ENCODE measurements around the gene CA14. TPM values are rescaled to one million over a fixed set of nuclear protein-coding genes. Genes with fewer than 3 reads are reported as not detected.
"Not testable (repeated sequence)": the region's sequence is repeated elsewhere in the genome, so short reads cannot be mapped to it uniquely, and the experiment has no call there.

Gene CA14
- total RNA-seq, 1 donor from 2014 or later, result not detected

- H3K27ac ChIP-seq, result peak overlapping the region; percentile 31
- H3K9me3 ChIP-seq, result no peaks in the 10 kb centered on the region
- H3K4me3 ChIP-seq, result peak overlapping the region; percentile 36 to 37
- TF ChIP-seq CTCF (IDR thresholded peaks at IDR 0.05) (peak in 1 of 3 experiments; percentile 10), POLR2A (IDR thresholded peaks at IDR 0.05) (peak in 1 of 2 donors; percentile 25), POLR2AphosphoS5 (IDR thresholded peaks at IDR 0.05; ENCODE audit: insufficient read depth in 1 of 2, low read depth in 1 of 2) (peak; percentile 80 to 90)
- no peaks in the 10 kb centered on the region for H3K36me3 ChIP-seq
- no peaks in the 10 kb centered on the region for H3K27me3 ChIP-seq
- no peaks in the 10 kb centered on the region for H3K4me1 ChIP-seq
- intact Hi-C loops (cut with DNase I), result no loop called here
- DNase-seq (ENCODE audit: extremely low spot score in 2 of 2), result peak in 1 of 2 donors; percentile 96
Measured at GRCh38 chr1:150213170-150214098, 44.1 kb upstream of the CA14 start.

- H3K4me1 ChIP-seq; DNase-seq (ENCODE audit: extremely low spot score in 2 of 2); H3K9me3 ChIP-seq; H3K36me3 ChIP-seq; H3K27me3 ChIP-seq; intact Hi-C loops (cut with DNase I): not testable (repeated sequence)
- H3K4me3 ChIP-seq, result peak overlapping the region; percentile 36 to 37
- peak overlapping the region; percentile 31 for H3K27ac ChIP-seq
Measured at GRCh38 chr1:150214099-150214756, 43.3 kb upstream of the CA14 start.

GRCh38 chr1:150215855-150216254 lies 41.7 kb upstream of the CA14 start:
- H3K9me3 ChIP-seq; intact Hi-C loops (cut with DNase I); H3K27ac ChIP-seq; DNase-seq (ENCODE audit: extremely low spot score in 2 of 2); H3K27me3 ChIP-seq; H3K4me3 ChIP-seq; H3K4me1 ChIP-seq: not testable (repeated sequence)
- peaks cover 0 to 12% of the 10 kb centered on the region in 2 donors for H3K36me3 ChIP-seq

GRCh38 chr1:150221552-150221951 lies 36.0 kb upstream of the CA14 start:
- Histone ChIP-seq H3K4me3 (no peak overlapping the region), H3K36me3 (peaks cover 0 to 42% of the 10 kb centered on the region in 2 donors), H3K27ac (no peak overlapping the region), H3K27me3 (no peaks in the 10 kb centered on the region), H3K9me3 (no peaks in the 10 kb centered on the region), H3K4me1 (no peaks in the 10 kb centered on the region)
- no peak for DNase-seq (ENCODE audit: extremely low spot score in 2 of 2)
- TF ChIP-seq POLR2AphosphoS5 (IDR thresholded peaks at IDR 0.05; ENCODE audit: insufficient read depth in 1 of 2, low read depth in 1 of 2) (no peak), CTCF (IDR thresholded peaks at IDR 0.05) (no peak), POLR2A (IDR thresholded peaks at IDR 0.05) (no peak)
- intact Hi-C loops (cut with DNase I), result no loop called here

GRCh38 chr1:150224983-150225382 lies 32.6 kb upstream of the CA14 start:
- no peak for TF ChIP-seq POLR2AphosphoS5 (IDR thresholded peaks at IDR 0.05; ENCODE audit: insufficient read depth in 1 of 2, low read depth in 1 of 2)
- no peak for TF ChIP-seq CTCF (IDR thresholded peaks at IDR 0.05)
- TF ChIP-seq POLR2A (IDR thresholded peaks at IDR 0.05), result no peak

GRCh38 chr1:150225546-150225945 lies 32.0 kb upstream of the CA14 start:
- Histone ChIP-seq H3K27ac (no peak overlapping the region), H3K4me3 (no peak overlapping the region), H3K4me1 (no peaks in the 10 kb centered on the region), H3K27me3 (no peaks in the 10 kb centered on the region), H3K9me3 (no peaks in the 10 kb centered on the region), H3K36me3 (peaks cover 0 to 44% of the 10 kb centered on the region in 2 donors)
- DNase-seq (ENCODE audit: extremely low spot score in 2 of 2), result no peak
- intact Hi-C loops (cut with DNase I), result no loop called here
- TF ChIP-seq POLR2A (IDR thresholded peaks at IDR 0.05), result no peak
- TF ChIP-seq POLR2AphosphoS5 (IDR thresholded peaks at IDR 0.05; ENCODE audit: insufficient read depth in 1 of 2, low read depth in 1 of 2), result no peak
- TF ChIP-seq CTCF (IDR thresholded peaks at IDR 0.05), result no peak

More at GRCh38 chr1:150224983-150225382, 32.6 kb upstream of the CA14 start:
- H3K4me3 ChIP-seq, result no peak overlapping the region
- peaks cover 0 to 49% of the 10 kb centered on the region in 2 donors for H3K36me3 ChIP-seq
- H3K27ac ChIP-seq, result no peak overlapping the region
- H3K27me3 ChIP-seq, result no peaks in the 10 kb centered on the region
- intact Hi-C loops (cut with DNase I), result no loop called here
- no peaks in the 10 kb centered on the region for H3K9me3 ChIP-seq
- no peak for DNase-seq (ENCODE audit: extremely low spot score in 2 of 2)
- no peaks in the 10 kb centered on the region for H3K4me1 ChIP-seq

Data from vagina (tissue), 2 donors.